ENCODE data around the gene CBFA2T3. TPM values are rescaled to one million over a fixed set of nuclear protein-coding genes. Genes with fewer than 3 reads are reported as not detected.

CBFA2T3 gene
- total RNA-seq, 1 donor from 2014 or later, result 2.4 TPM

DNA sequence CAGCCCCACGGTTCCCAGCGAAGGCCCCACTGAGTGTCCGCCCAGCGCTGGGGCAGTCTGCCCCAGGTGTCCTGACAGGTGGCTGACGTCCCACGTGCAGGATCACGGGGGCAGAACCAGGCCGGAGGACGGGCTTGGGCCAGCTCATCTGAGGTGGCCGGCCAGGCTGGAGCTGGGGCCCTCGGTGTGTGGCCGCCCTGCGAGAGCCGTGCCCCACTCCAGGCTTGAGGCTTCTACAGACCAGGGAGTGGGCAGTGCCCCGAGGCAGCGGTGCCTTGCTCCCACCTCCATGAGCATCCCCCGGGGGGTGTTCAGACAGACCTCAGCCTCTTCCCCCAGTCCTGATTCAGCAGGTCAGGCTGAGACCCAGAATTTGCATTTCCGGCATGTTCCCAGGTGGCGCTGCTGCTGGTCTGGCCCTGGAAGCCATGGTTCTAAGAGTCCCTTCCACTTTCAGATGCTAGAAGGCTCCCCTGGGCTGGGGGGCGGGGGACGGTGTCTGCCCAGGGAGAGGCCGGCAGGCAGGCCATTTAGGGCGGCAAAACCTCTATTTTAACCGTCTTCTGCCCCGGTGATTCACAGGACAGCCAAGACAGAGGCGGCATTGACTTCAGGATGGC lies 75.2 kb downstream of the CBFA2T3 start:
- Histone ChIP-seq H3K9ac (ENCODE audit: low read length) (no peak overlapping the region), H3K4me2 (ENCODE audit: low read length) (no peak overlapping the region), H3K9me3 (ENCODE audit: insufficient read depth, low read depth, low read length) (no peaks in the 10 kb centered on the region), H3K27me3 (ENCODE audit: insufficient read depth, low read length) (no peaks in the 10 kb centered on the region), H3K4me3 (ENCODE audit: insufficient read depth, low read depth, low read length) (no peak overlapping the region), H3K79me2 (ENCODE audit: insufficient read depth, low read length) (no peaks in the 10 kb centered on the region), H4K20me1 (ENCODE audit: insufficient read depth, low read length) (no peaks in the 10 kb centered on the region), H3K36me3 (ENCODE audit: insufficient read depth, low read length) (no peaks in the 10 kb centered on the region), H2AFZ (ENCODE audit: low read depth, low read length) (no peak overlapping the region), H3K27ac (ENCODE audit: low read depth, low read length) (no peak overlapping the region), H3K4me1 (ENCODE audit: insufficient read depth, low read length) (no peaks in the 10 kb centered on the region)
- Mint-ChIP-seq H3K4me1 (ENCODE audit: low read depth, unreplicated experiment) (peaks cover 4% of the 10 kb centered on the region), H3K9me3 (ENCODE audit: unreplicated experiment) (no peaks in the 10 kb centered on the region), H3K27me3 (ENCODE audit: low read depth, unreplicated experiment) (peaks cover 17% of the 10 kb centered on the region), H3K27ac (ENCODE audit: unreplicated experiment) (no peak overlapping the region), H3K4me3 (ENCODE audit: unreplicated experiment) (no peak overlapping the region), H3K36me3 (ENCODE audit: low read depth, unreplicated experiment) (no peaks in the 10 kb centered on the region)
- DNase-seq (ENCODE audit: low read depth), result no peak
- TF ChIP-seq, protein P1, sequence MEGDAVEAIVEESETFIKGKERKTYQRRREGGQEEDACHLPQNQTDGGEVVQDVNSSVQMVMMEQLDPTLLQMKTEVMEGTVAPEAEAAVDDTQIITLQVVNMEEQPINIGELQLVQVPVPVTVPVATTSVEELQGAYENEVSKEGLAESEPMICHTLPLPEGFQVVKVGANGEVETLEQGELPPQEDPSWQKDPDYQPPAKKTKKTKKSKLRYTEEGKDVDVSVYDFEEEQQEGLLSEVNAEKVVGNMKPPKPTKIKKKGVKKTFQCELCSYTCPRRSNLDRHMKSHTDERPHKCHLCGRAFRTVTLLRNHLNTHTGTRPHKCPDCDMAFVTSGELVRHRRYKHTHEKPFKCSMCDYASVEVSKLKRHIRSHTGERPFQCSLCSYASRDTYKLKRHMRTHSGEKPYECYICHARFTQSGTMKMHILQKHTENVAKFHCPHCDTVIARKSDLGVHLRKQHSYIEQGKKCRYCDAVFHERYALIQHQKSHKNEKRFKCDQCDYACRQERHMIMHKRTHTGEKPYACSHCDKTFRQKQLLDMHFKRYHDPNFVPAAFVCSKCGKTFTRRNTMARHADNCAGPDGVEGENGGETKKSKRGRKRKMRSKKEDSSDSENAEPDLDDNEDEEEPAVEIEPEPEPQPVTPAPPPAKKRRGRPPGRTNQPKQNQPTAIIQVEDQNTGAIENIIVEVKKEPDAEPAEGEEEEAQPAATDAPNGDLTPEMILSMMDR (IDR thresholded peaks at IDR 0.05; ENCODE audit: insufficient read depth, low read depth, low read length), result no peak
- no peak for TF ChIP-seq EZH2 (IDR thresholded peaks at IDR 0.05; ENCODE audit: insufficient read depth, low read length)
- no peak for FAIRE-seq

DNA sequence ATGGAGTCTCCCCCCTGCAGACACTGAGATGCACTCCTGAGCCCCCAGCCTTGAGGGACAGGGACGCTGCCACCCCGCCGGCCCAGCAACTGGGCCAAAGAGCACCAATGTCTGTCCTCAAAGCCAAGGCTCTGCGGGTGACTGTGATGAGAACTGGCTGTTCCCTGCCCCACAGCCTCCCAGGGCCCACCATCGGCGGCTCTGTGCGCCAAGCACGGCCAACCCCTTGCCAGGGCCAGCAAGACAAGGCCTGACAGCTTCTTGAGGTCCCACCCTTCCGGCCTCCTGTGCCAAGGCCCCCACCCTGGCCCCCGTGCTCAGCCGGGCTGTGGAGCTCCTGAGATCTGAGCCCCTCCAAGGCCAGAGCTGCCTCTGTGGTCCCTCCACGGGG lies 76.3 kb downstream of the CBFA2T3 start:
- no peak overlapping the region for H3K4me3 Mint-ChIP-seq (ENCODE audit: unreplicated experiment)
- H3K9ac ChIP-seq (ENCODE audit: low read length), result no peak overlapping the region

More for the DNA sequence above, 76.3 kb downstream of the CBFA2T3 start:
- H3K9me3 Mint-ChIP-seq (ENCODE audit: unreplicated experiment), result no peaks in the 10 kb centered on the region
- Histone ChIP-seq H3K4me1 (ENCODE audit: insufficient read depth, low read length) (no peaks in the 10 kb centered on the region), H3K79me2 (ENCODE audit: insufficient read depth, low read length) (no peaks in the 10 kb centered on the region), H3K4me2 (ENCODE audit: low read length) (no peak overlapping the region), H3K27ac (ENCODE audit: low read depth, low read length) (no peak overlapping the region), H4K20me1 (ENCODE audit: insufficient read depth, low read length) (no peaks in the 10 kb centered on the region), H3K27me3 (ENCODE audit: insufficient read depth, low read length) (no peaks in the 10 kb centered on the region), H2AFZ (ENCODE audit: low read depth, low read length) (no peak overlapping the region), H3K36me3 (ENCODE audit: insufficient read depth, low read length) (no peaks in the 10 kb centered on the region), H3K9me3 (ENCODE audit: insufficient read depth, low read depth, low read length) (no peaks in the 10 kb centered on the region), H3K4me3 (ENCODE audit: insufficient read depth, low read depth, low read length) (no peak overlapping the region)
- FAIRE-seq (no peak), DNase-seq (ENCODE audit: low read depth) (no peak)
- no peaks in the 10 kb centered on the region for H3K4me1 Mint-ChIP-seq (ENCODE audit: low read depth, unreplicated experiment)
- peaks cover 17% of the 10 kb centered on the region for H3K27me3 Mint-ChIP-seq (ENCODE audit: low read depth, unreplicated experiment)
- no peak overlapping the region for H3K27ac Mint-ChIP-seq (ENCODE audit: unreplicated experiment)
- no peaks in the 10 kb centered on the region for H3K36me3 Mint-ChIP-seq (ENCODE audit: low read depth, unreplicated experiment)
- no peak for TF ChIP-seq EZH2 (IDR thresholded peaks at IDR 0.05; ENCODE audit: insufficient read depth, low read length)
- TF ChIP-seq, protein P1 (IDR thresholded peaks at IDR 0.05; ENCODE audit: insufficient read depth, low read depth, low read length), result no peak

Data from astrocyte (in vitro differentiated cells and primary cell).